Coronary artery (tissue), 2 donors: Measurements from ENCODE around the gene HBS1L.

ENCODE experiments used
- DNase-seq: peaks from one replicate; pipeline ENCODE4 v3.0.0-alpha.2; 2017; ENCODE audit warnings: low spot score
- H3K27ac ChIP-seq, 2 donors: fragments of 200-600 bp; sonication (generic); one replicate each; pipeline ENCODE4 v1.5.1; 2016 to 2019
- H3K4me3 ChIP-seq: fragments of 200-600 bp; sonication (generic); 2 replicates; pipeline ENCODE4 v1.5.1; 2016; ENCODE audit warnings: mild to moderate bottlenecking, moderate library complexity
- CTCF ChIP-seq: fragments of 200-600 bp; sonication (generic); IDR thresholded peaks from one replicate; pipeline ENCODE4 v1.5.1; 2019; ENCODE audit warnings: antibody characterized with exemption

The HBS1L gene

GRCh38 chr6:134956032-134956431 is 98.6 kb downstream of the HBS1L start:
- Histone ChIP-seq H3K27ac (no peak overlapping the region), H3K4me3 (no peak overlapping the region)
- DNase-seq, result no peak
- no peak for TF ChIP-seq CTCF

GRCh38 chr6:134954272-134955000 is 100.2 kb downstream of the HBS1L start:
- H3K4me3 ChIP-seq, result no peak overlapping the region
- no peak overlapping the region for H3K27ac ChIP-seq
- no peak for TF ChIP-seq CTCF
- DNase-seq, result no peak

GRCh38 chr6:134951494-134952263 is 102.9 kb downstream of the HBS1L start:
- no peak overlapping the region for H3K4me3 ChIP-seq
- no peak for DNase-seq
- TF ChIP-seq CTCF, result no peak
- H3K27ac ChIP-seq, result no peak overlapping the region

GRCh38 chr6:134950482-134950881 is 104.1 kb downstream of the HBS1L start:
- H3K4me3 ChIP-seq, result no peak overlapping the region
- no peak overlapping the region for H3K27ac ChIP-seq
- no peak for DNase-seq
- no peak for TF ChIP-seq CTCF

GRCh38 chr6:134949927-134950326 is 104.7 kb downstream of the HBS1L start, which contains the start of gene ALDH8A1:
TSS of gene ALDH8A1 (minus strand) at chr6:134950101. CDS start at chr6:134950053, 48 bp downstream.
- no peak for TF ChIP-seq CTCF
- DNase-seq, result no peak
- H3K4me3 ChIP-seq, result no peak within 1 kb of the TSS
- H3K27ac ChIP-seq, result no peak within 1 kb of the TSS

GRCh38 chr6:134948691-134949090 is 105.9 kb downstream of the HBS1L start:
- Histone ChIP-seq H3K4me3 (no peak overlapping the region), H3K27ac (no peak overlapping the region)
- DNase-seq, result no peak
- no peak for TF ChIP-seq CTCF
